ENCODE data around the gene PTBP1. TPM values are rescaled to one million over a fixed set of nuclear protein-coding genes. Genes with fewer than 3 reads are reported as not detected.
A peak's percentile ranks its signal among the peaks of the same experiment; 100 is the strongest.

The PTBP1 gene
- polyA plus RNA-seq, 1 donor, result 127 TPM

GRCh38 chr19:798415-799075 lies 1.3 kb downstream of the PTBP1 start:
- DNase-seq, result no peak

DNA sequence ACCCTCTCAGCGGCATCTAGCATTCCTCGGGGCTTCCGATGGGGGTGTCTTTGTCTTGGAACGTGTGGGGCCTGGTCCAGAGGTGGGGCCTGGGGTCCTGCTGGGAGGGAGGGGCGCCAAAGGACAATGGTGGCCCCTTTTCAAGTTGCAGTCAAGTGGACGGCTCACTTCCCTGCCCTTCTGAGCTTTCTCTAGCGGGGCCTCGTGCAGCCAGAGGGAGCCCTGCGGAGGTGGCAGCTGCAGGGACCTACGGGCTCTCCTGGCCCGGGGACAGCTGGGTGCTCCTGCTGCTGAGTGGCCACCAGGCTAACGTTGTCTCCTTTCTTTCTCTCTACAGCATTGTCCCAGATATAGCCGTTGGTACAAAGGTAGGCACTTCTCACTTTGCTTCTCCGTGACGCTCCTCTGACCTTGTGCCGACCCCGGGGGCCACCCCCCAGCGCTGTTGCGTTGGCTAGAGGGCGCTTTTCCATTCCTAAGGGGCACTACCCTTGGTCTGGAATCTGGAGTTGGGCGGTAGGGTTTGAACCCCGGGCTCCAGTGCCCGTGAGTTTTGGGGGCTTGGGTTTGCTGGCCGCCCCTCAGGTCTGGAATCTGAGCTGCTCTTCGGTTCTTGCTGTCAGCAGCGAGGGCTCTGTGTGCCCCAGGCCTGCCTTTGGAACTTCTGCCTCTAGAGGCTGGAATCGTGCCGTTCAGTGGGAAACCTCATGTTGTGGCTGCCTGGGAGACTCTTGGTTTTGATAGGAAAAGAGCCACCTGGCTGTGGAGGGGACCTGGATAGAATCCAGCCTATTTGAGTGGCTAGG lies 2.0 kb downstream of the PTBP1 start:
- DNase-seq, result no peak

GRCh38 chr19:800360-801029 lies 3.2 kb downstream of the PTBP1 start:
- DNase-seq, result no peak

GRCh38 chr19:801030-801860 lies 4.0 kb downstream of the PTBP1 start:
- DNase-seq, result no peak

DNA sequence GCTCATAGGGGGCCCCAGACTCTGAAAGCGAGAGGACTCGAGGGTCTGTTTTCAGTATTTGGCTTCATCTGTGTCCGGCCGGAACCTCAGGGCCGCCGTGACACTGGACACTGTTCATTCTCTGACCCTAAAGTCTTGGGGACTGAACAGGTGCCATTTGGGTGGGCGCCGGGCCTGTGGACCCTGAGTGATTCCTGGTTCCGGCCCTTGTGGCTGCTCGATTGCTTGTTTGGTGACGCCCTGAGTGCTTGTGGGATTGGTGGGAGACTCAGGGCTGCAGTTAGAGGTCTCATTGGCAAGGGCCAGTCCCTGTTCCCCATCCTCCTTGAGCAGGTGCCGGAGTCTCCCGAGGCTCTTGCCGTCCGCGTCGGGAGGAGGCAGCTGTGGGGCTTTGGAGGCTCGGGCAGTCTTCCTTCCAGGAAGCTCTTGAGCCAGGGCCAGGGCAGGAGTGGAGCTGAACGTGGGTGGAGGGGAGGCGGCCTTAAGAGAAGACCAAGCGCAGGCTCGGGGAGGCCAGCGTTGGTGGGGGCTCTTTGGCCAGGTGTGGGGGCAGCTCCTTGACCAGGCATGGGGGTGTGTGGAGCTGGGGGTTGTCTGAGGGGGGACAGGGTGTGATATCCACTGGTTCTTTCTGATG lies 4.7 kb downstream of the PTBP1 start:
- DNase-seq, result no peak

GRCh38 chr19:802498-803098 lies 5.3 kb downstream of the PTBP1 start:
- peak; percentile 74 for DNase-seq

- no peak for DNase-seq
Observed at GRCh38 chr19:803099-803561, 5.9 kb downstream of the PTBP1 start.

- DNase-seq, result no peak
Observed at GRCh38 chr19:803686-804418, 6.6 kb downstream of the PTBP1 start.

DNA sequence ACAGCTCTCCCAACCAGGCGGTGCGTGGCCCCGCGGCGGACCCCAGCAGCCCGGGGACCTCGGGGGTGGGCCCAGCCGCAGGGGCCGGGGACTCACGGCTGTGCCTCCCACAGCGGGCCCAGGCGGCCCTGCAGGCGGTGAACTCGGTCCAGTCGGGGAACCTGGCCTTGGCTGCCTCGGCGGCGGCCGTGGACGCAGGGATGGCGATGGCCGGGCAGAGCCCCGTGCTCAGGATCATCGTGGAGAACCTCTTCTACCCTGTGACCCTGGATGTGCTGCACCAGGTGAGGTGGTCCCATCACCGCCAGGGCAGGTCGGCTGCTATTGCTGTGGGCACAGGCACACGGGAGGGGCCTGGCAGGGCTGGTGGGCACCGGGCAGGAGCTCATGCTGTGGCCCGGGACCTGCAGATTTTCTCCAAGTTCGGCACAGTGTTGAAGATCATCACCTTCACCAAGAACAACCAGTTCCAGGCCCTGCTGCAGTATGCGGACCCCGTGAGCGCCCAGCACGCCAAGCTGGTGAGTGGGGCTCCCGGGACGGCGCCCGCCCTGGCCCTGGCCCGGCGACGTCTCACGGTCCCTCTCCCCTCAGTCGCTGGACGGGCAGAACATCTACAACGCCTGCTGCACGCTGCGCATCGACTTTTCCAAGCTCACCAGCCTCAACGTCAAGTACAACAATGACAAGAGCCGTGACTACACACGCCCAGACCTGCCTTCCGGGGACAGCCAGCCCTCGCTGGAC lies 7.3 kb downstream of the PTBP1 start:
- DNase-seq, result no peak

DNA sequence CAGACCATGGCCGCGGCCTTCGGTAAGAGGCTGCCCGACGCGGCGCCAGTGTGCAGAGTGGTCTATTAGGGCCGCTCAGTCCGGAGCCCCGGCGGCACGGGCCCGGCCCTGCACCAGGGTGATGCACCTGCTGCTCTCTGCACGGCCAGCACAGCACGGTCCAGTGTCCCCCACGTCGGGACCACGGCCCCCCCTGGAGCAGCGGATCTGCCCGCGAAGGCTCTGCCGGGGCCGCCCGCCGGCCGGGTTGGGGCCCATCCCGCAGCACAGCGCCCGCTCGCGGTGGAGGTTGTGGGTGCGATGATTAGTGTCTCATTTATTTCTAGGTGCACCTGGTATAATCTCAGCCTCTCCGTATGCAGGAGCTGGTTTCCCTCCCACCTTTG lies 7.9 kb downstream of the PTBP1 start:
- no peak for DNase-seq

DNA sequence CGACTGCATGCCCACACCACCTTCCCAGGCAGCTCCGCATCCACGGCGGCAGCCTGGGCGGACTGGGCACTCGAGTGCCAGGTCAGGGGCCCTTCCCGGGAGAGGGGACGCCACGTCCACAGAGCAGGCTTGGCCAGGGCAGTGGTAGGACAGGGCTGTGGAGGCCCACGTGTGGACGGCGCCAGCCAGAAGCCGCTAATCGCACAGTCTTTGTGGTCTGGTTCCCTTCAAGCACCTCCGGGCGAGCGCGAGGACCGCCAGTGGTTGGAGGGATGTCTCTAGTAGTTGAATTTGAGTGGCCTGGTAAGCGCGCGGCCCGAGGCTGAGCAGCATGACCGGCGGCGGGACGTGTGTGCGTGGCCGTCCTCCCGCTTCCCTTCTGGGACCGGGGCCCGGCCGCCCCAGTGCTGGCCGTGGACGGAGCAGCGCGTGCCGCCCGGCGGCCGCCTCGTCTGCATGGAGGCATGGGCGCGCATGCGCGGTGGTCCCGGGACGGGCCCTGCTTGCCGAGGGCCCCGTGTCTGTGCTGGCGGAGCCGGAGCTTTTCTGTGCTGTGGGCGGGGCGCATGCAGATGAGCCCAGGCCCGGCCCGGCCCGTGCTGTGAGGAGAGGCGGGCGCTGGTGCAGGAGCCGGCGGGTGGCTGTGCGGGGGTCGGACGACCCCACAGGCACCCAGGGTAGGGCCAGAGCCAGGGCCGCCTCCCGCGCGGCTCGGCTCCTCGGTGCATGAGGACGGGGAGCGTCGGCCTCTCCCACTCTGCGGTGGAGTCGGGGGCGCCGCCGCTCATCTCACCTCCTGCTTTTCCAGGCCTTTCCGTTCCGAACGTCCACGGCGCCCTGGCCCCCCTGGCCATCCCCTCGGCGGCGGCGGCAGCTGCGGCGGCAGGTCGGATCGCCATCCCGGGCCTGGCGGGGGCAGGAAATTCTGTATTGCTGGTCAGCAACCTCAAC lies 8.6 kb downstream of the PTBP1 start:
- no peak for DNase-seq

GRCh38 chr19:806815-807421 lies 9.7 kb downstream of the PTBP1 start:
- no peak for DNase-seq

- no peak for DNase-seq
Observed at GRCh38 chr19:807627-808422, 10.6 kb downstream of the PTBP1 start.

DNA sequence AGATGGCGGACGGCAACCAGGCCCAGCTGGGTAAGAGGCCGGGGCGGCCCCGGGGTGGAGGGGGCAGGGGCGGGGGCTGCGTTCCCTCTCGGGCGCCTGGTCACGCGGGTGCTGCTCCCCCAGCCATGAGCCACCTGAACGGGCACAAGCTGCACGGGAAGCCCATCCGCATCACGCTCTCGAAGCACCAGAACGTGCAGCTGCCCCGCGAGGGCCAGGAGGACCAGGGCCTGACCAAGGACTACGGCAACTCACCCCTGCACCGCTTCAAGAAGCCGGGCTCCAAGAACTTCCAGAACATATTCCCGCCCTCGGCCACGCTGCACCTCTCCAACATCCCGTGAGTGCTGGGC lies 11.1 kb downstream of the PTBP1 start:
- DNase-seq, result no peak

DNA sequence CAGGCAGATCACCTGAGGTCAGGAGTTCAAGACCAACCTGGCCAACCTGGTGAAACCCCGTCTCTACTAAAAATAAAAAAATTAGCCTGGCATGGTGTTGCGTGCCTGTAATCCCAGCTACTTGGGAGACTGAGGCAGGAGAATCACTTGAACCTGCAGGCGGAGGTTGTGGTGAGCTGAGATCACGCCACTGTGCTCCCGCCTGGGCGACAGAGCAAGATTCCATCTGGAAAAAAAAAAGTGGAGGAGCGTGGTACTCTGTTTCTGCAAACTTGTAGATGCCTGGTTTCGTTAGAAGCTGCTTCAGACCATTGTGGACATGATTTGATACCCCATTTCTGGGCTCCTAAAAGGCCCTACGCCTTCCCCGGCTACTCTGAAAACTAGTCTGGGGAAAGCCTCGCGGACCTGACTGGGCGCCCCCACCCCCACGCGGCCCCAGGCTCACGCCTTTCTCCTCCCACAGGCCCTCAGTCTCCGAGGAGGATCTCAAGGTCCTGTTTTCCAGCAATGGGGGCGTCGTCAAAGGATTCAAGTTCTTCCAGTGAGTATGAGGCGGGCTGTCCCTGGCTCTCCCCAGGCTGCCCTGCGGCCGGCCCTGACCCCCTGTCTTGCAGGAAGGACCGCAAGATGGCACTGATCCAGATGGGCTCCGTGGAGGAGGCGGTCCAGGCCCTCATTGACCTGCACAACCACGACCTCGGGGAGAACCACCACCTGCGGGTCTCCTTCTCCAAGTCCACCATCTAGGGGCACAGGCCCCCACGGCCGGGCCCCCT lies 13.0 kb downstream of the PTBP1 start:
- DNase-seq, result no peak

DNA sequence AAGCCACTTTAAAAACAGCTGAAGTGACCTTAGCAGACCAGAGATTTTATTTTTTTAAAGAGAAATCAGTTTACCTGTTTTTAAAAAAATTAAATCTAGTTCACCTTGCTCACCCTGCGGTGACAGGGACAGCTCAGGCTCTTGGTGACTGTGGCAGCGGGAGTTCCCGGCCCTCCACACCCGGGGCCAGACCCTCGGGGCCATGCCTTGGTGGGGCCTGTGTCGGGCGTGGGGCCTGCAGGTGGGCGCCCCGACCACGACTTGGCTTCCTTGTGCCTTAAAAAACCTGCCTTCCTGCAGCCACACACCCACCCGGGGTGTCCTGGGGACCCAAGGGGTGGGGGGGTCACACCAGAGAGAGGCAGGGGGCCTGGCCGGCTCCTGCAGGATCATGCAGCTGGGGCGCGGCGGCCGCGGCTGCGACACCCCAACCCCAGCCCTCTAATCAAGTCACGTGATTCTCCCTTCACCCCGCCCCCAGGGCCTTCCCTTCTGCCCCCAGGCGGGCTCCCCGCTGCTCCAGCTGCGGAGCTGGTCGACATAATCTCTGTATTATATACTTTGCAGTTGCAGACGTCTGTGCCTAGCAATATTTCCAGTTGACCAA lies 13.7 kb downstream of the PTBP1 start:
- no peak for DNase-seq

Measured in hindlimb muscle (tissue), 1 donor.